Suprapubic skin (tissue), 4 donors: Measurements from ENCODE around the gene ASIC4.

ENCODE experiments used
- POLR2A ChIP-seq, 2 donors: fragments of 450-650 bp; IDR thresholded peaks; one replicate each; pipeline ENCODE4 v1.6.1; 2017; ENCODE audit warnings: antibody characterized with exemption in 2 of 2, mild to moderate bottlenecking in 2 of 2, moderate library complexity in 2 of 2
- POLR2AphosphoS5 ChIP-seq, 3 donors: sonication (generic); formaldehyde crosslinking; IDR thresholded peaks; one replicate each; pipeline ENCODE4 v1.6.1; 2017; ENCODE audit warnings: antibody characterized with exemption in 3 of 3
- TF ChIP-seq, protein P1 (sequence below), 2 donors: fragments of 200-600 bp in 1 of 2; fragments of 450-650 bp in 1 of 2; sonication (generic) in 1 of 2; IDR thresholded peaks; one replicate each; pipeline ENCODE4 v1.5.1; 2016 to 2019; ENCODE audit warnings: antibody characterized with exemption in 2 of 2, mild to moderate bottlenecking in 1 of 2, moderate library complexity in 1 of 2

DNA sequence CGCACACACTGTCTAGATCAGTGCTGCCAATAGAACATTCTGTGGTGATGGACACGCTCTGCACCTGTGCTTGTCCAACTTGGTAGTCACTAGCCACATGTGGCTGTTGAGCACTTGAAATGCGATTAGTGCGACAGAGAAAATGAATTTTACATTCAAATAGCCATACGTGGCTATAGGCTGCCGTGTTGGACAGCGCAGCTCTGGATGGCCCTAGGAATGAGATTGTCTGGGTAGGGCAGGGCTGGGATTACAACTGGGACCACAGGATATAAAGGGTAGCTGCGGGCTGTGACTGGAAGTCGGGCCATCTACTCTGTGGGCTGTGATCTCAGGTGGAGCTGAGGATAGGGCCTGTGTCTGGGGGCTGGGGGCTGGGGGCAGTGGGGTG, 5.2 kb downstream of the ASIC4 start:
- TF ChIP-seq POLR2A (IDR thresholded peaks at IDR 0.05) (no peak), POLR2AphosphoS5 (IDR thresholded peaks at IDR 0.05) (no peak)
- TF ChIP-seq, protein P1, sequence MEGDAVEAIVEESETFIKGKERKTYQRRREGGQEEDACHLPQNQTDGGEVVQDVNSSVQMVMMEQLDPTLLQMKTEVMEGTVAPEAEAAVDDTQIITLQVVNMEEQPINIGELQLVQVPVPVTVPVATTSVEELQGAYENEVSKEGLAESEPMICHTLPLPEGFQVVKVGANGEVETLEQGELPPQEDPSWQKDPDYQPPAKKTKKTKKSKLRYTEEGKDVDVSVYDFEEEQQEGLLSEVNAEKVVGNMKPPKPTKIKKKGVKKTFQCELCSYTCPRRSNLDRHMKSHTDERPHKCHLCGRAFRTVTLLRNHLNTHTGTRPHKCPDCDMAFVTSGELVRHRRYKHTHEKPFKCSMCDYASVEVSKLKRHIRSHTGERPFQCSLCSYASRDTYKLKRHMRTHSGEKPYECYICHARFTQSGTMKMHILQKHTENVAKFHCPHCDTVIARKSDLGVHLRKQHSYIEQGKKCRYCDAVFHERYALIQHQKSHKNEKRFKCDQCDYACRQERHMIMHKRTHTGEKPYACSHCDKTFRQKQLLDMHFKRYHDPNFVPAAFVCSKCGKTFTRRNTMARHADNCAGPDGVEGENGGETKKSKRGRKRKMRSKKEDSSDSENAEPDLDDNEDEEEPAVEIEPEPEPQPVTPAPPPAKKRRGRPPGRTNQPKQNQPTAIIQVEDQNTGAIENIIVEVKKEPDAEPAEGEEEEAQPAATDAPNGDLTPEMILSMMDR (IDR thresholded peaks at IDR 0.05), result no peak
